ENCODE data around the gene HELT.

The HELT gene

GRCh38 chr4:185004562-185005218 is 13.6 kb upstream of the HELT start:
- DNase-seq: no peak

- peak; percentile 22 to 80 for DNase-seq
Observed at GRCh38 chr4:185005219-185005819, 13.0 kb upstream of the HELT start.

- DNase-seq: no peak
Observed at GRCh38 chr4:185011408-185011807, 6.9 kb upstream of the HELT start.

- DNase-seq: no peak
Observed at GRCh38 chr4:185013417-185014125, 4.7 kb upstream of the HELT start.

- DNase-seq: no peak
Observed at GRCh38 chr4:185015108-185015507, 3.2 kb upstream of the HELT start.

- no peak for DNase-seq
Observed at GRCh38 chr4:185016101-185016940, 2.0 kb upstream of the HELT start.

- no peak for DNase-seq
Observed at GRCh38 chr4:185016946-185017758, 1.1 kb upstream of the HELT start.

GRCh38 chr4:185018834-185019455 is 655 bp downstream of the HELT start:
- DNase-seq: no peak

GRCh38 chr4:185019456-185020292 is 1.4 kb downstream of the HELT start:
- no peak for DNase-seq

- DNase-seq: no peak
Observed at GRCh38 chr4:185020293-185020808, 2.1 kb downstream of the HELT start.

GRCh38 chr4:185020863-185021761 is 2.8 kb downstream of the HELT start:
- DNase-seq: no peak

GRCh38 chr4:185023471-185023870 is 5.2 kb downstream of the HELT start:
- no peak for DNase-seq

GRCh38 chr4:185028625-185029024 is 10.3 kb downstream of the HELT start:
- DNase-seq: no peak

- DNase-seq: no peak
Observed at GRCh38 chr4:185031611-185032010, 13.3 kb downstream of the HELT start.

- no peak for DNase-seq
Observed at GRCh38 chr4:185033072-185033471, 14.8 kb downstream of the HELT start.

- no peak for DNase-seq
Observed at GRCh38 chr4:185033950-185034349, 15.7 kb downstream of the HELT start.

GRCh38 chr4:185035284-185035683 is 17.0 kb downstream of the HELT start:
- no peak for DNase-seq

GRCh38 chr4:185036019-185036418 is 17.7 kb downstream of the HELT start:
- DNase-seq: no peak

GRCh38 chr4:185036842-185037241 is 18.6 kb downstream of the HELT start:
- DNase-seq: no peak
